Measurements from ENCODE around the gene GALNT16.
"Not testable (repeated sequence)": the region's sequence is repeated elsewhere in the genome, so short reads cannot be mapped to it uniquely, and the experiment has no call there.

The GALNT16 gene

GRCh38 chr14:69284170-69284569, 24.2 kb downstream of the GALNT16 start:
- in situ Hi-C loops (cut with MboI; ENCODE audit: low sequenced_read_pairs), result no loop called here

GRCh38 chr14:69285661-69286255, 25.8 kb downstream of the GALNT16 start:
- in situ Hi-C loops (cut with MboI; ENCODE audit: low sequenced_read_pairs), result no loop called here

- in situ Hi-C loops (cut with MboI; ENCODE audit: low sequenced_read_pairs), result no loop called here
Measured at GRCh38 chr14:69287098-69288010, 27.4 kb downstream of the GALNT16 start.

GRCh38 chr14:69288011-69288771, 28.2 kb downstream of the GALNT16 start:
- in situ Hi-C loops (cut with MboI; ENCODE audit: low sequenced_read_pairs), result no loop called here

- in situ Hi-C loops (cut with MboI; ENCODE audit: low sequenced_read_pairs), result no loop called here
Measured at GRCh38 chr14:69288956-69289705, 29.2 kb downstream of the GALNT16 start.

GRCh38 chr14:69289811-69290520, 30.0 kb downstream of the GALNT16 start:
- in situ Hi-C loops (cut with MboI; ENCODE audit: low sequenced_read_pairs), result no loop called here

- in situ Hi-C loops (cut with MboI; ENCODE audit: low sequenced_read_pairs), result not testable (repeated sequence)
Measured at GRCh38 chr14:69290881-69291280, 30.9 kb downstream of the GALNT16 start.

GRCh38 chr14:69291396-69291795, 31.4 kb downstream of the GALNT16 start:
- in situ Hi-C loops (cut with MboI; ENCODE audit: low sequenced_read_pairs), result no loop called here

- in situ Hi-C loops (cut with MboI; ENCODE audit: low sequenced_read_pairs), result no loop called here
Measured at GRCh38 chr14:69291891-69292561, 32.1 kb downstream of the GALNT16 start.

GRCh38 chr14:69298131-69299071, 38.4 kb downstream of the GALNT16 start:
- in situ Hi-C loops (cut with MboI; ENCODE audit: low sequenced_read_pairs), result no loop called here

- in situ Hi-C loops (cut with MboI; ENCODE audit: low sequenced_read_pairs), result no loop called here
Measured at GRCh38 chr14:69299286-69300035, 39.5 kb downstream of the GALNT16 start.

GRCh38 chr14:69300601-69301221, 40.8 kb downstream of the GALNT16 start:
- in situ Hi-C loops (cut with MboI; ENCODE audit: low sequenced_read_pairs), result no loop called here

GRCh38 chr14:69303086-69303485, 43.1 kb downstream of the GALNT16 start:
- in situ Hi-C loops (cut with MboI; ENCODE audit: low sequenced_read_pairs), result no loop called here

- in situ Hi-C loops (cut with MboI; ENCODE audit: low sequenced_read_pairs), result no loop called here
Measured at GRCh38 chr14:69312608-69313007, 52.6 kb downstream of the GALNT16 start.

GRCh38 chr14:69313176-69313575, 53.2 kb downstream of the GALNT16 start:
- in situ Hi-C loops (cut with MboI; ENCODE audit: low sequenced_read_pairs), result no loop called here

GRCh38 chr14:69314327-69314726, 54.4 kb downstream of the GALNT16 start:
- in situ Hi-C loops (cut with MboI; ENCODE audit: low sequenced_read_pairs), result no loop called here

GRCh38 chr14:69315301-69315700, 55.3 kb downstream of the GALNT16 start:
- in situ Hi-C loops (cut with MboI; ENCODE audit: low sequenced_read_pairs), result no loop called here
